ENCODE data around the gene EXT2. TPM values are rescaled to one million over a fixed set of nuclear protein-coding genes. Genes with fewer than 3 reads are reported as not detected.

Gene EXT2
- polyA plus RNA-seq, 1 of the 3 experiments (the other 2 are of a cell fraction), result 92.9 TPM

DNA sequence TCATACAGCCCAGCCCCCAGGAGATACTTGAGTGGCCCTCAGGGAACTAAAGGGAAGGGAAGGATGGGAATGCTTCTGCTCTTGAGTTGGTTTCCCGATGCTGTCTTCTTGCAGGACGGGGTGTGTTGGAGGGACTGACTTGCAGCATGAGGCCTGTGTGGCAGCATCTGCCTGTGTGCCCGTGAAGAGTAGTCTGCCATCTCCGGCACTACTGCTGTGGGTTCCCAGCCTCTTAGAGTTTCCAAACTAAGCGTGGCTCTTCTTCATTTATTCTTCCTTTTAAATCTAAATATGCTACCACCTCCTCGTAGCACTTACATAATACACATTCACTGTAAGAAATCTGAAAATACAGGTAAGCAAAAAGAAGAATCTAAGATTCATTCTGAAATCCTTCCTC, 12.8 kb downstream of the EXT2 start:
- H3K9me3 ChIP-seq, result no peaks in the 10 kb centered on the region
- ChIA-PET CTCF (interaction anchor here (1.2 kb wide), 1 partner anchor 22 kb away, joined by 3 read pairs; no protein-coding TSS in a partner anchor), POLR2A (no interaction called here)
- H3K9me2 ChIP-seq, result no peaks in the 10 kb centered on the region
- no peak overlapping the region for H2AFZ ChIP-seq (ENCODE audit: low read depth)
- no peak overlapping the region for H3K27ac ChIP-seq (ENCODE audit: low read depth in 2 of 2, low read length in 1 of 2)
- 95% methylated on average over 4 of the region's 6 CpGs for WGBS (ENCODE audit: low lambda C conversion rate)
- H3K36me3 ChIP-seq (replicated peaks in 1 of 2; ENCODE audit: control insufficient read depth in 1 of 2, insufficient read depth in 2 of 2, low read length in 1 of 2), result peaks cover 6 to 32% of the 10 kb centered on the region in 2 experiments
- H3F3A ChIP-seq (replicated peaks; ENCODE audit: insufficient read depth), result peaks cover 8% of the 10 kb centered on the region
- TF ChIP-seq, protein P1, sequence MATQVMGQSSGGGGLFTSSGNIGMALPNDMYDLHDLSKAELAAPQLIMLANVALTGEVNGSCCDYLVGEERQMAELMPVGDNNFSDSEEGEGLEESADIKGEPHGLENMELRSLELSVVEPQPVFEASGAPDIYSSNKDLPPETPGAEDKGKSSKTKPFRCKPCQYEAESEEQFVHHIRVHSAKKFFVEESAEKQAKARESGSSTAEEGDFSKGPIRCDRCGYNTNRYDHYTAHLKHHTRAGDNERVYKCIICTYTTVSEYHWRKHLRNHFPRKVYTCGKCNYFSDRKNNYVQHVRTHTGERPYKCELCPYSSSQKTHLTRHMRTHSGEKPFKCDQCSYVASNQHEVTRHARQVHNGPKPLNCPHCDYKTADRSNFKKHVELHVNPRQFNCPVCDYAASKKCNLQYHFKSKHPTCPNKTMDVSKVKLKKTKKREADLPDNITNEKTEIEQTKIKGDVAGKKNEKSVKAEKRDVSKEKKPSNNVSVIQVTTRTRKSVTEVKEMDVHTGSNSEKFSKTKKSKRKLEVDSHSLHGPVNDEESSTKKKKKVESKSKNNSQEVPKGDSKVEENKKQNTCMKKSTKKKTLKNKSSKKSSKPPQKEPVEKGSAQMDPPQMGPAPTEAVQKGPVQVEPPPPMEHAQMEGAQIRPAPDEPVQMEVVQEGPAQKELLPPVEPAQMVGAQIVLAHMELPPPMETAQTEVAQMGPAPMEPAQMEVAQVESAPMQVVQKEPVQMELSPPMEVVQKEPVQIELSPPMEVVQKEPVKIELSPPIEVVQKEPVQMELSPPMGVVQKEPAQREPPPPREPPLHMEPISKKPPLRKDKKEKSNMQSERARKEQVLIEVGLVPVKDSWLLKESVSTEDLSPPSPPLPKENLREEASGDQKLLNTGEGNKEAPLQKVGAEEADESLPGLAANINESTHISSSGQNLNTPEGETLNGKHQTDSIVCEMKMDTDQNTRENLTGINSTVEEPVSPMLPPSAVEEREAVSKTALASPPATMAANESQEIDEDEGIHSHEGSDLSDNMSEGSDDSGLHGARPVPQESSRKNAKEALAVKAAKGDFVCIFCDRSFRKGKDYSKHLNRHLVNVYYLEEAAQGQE (IDR thresholded peaks at IDR 0.05; ENCODE audit: low read depth, low read length), result no peak
- TF ChIP-seq POLR2AphosphoS5 (IDR thresholded peaks at IDR 0.05; ENCODE audit: low read depth, low read length) (no peak), EP300 (IDR thresholded peaks at IDR 0.05; ENCODE audit: borderline replicate concordance in 1 of 2, low read depth in 1 of 2, low read length in 1 of 2) (no peak), MXI1 (IDR thresholded peaks at IDR 0.05; ENCODE audit: low read depth, low read length) (no peak), ELF1 (IDR thresholded peaks at IDR 0.05) (no peak), YY1 (IDR thresholded peaks at IDR 0.05; ENCODE audit: low read depth) (no peak), TEAD4 (IDR thresholded peaks at IDR 0.05; ENCODE audit: borderline replicate concordance, insufficient read depth) (no peak), CHD2 (IDR thresholded peaks at IDR 0.05; ENCODE audit: low read length, partially characterized antibody) (no peak), JUND (IDR thresholded peaks at IDR 0.05) (no peak), RAD21 (IDR thresholded peaks at IDR 0.05; ENCODE audit: low read length) (no peak), RFX5 (IDR thresholded peaks at IDR 0.05; ENCODE audit: low read length) (no peak)
- TF ChIP-seq, protein P2, sequence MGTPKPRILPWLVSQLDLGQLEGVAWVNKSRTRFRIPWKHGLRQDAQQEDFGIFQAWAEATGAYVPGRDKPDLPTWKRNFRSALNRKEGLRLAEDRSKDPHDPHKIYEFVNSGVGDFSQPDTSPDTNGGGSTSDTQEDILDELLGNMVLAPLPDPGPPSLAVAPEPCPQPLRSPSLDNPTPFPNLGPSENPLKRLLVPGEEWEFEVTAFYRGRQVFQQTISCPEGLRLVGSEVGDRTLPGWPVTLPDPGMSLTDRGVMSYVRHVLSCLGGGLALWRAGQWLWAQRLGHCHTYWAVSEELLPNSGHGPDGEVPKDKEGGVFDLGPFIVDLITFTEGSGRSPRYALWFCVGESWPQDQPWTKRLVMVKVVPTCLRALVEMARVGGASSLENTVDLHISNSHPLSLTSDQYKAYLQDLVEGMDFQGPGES (IDR thresholded peaks at IDR 0.05; ENCODE audit: low read depth, low read length), result no peak
- TF ChIP-seq, protein P3, sequence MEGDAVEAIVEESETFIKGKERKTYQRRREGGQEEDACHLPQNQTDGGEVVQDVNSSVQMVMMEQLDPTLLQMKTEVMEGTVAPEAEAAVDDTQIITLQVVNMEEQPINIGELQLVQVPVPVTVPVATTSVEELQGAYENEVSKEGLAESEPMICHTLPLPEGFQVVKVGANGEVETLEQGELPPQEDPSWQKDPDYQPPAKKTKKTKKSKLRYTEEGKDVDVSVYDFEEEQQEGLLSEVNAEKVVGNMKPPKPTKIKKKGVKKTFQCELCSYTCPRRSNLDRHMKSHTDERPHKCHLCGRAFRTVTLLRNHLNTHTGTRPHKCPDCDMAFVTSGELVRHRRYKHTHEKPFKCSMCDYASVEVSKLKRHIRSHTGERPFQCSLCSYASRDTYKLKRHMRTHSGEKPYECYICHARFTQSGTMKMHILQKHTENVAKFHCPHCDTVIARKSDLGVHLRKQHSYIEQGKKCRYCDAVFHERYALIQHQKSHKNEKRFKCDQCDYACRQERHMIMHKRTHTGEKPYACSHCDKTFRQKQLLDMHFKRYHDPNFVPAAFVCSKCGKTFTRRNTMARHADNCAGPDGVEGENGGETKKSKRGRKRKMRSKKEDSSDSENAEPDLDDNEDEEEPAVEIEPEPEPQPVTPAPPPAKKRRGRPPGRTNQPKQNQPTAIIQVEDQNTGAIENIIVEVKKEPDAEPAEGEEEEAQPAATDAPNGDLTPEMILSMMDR (IDR thresholded peaks at IDR 0.05), result no peak
- TF ChIP-seq, protein P4, sequence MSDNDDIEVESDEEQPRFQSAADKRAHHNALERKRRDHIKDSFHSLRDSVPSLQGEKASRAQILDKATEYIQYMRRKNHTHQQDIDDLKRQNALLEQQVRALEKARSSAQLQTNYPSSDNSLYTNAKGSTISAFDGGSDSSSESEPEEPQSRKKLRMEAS (IDR thresholded peaks at IDR 0.05; ENCODE audit: low read depth), result no peak
- TF ChIP-seq, protein P5, sequence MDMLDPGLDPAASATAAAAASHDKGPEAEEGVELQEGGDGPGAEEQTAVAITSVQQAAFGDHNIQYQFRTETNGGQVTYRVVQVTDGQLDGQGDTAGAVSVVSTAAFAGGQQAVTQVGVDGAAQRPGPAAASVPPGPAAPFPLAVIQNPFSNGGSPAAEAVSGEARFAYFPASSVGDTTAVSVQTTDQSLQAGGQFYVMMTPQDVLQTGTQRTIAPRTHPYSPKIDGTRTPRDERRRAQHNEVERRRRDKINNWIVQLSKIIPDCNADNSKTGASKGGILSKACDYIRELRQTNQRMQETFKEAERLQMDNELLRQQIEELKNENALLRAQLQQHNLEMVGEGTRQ (IDR thresholded peaks at IDR 0.05; ENCODE audit: borderline replicate concordance, low read depth, low read length), result no peak
- H3K4me2 ChIP-seq, result no peak overlapping the region
- H3K4me1 ChIP-seq (ENCODE audit: control insufficient read depth in 1 of 2, insufficient read depth in 2 of 2, low read depth in 1 of 2, low read length in 1 of 2), result peaks cover 14 to 16% of the 10 kb centered on the region in 2 experiments; a peak in 3 of 4 replicates
- peaks cover 5% of the 10 kb centered on the region; the same call in 1 of the 2 replicates for H3K79me2 ChIP-seq (ENCODE audit: insufficient read depth)
- H3K4me3 ChIP-seq (ENCODE audit: low read depth in 2 of 2, low read length in 1 of 2), result no peak overlapping the region
- H4K20me1 ChIP-seq (ENCODE audit: insufficient read depth), result peaks cover 10% of the 10 kb centered on the region; the same call in 1 of the 2 replicates
- DNase-seq, result no peak
- no peak overlapping the region for H3K9ac ChIP-seq
- no peaks in the 10 kb centered on the region for H3K27me3 ChIP-seq (ENCODE audit: insufficient read depth)
